GM23338 (cell line): ENCODE data around the gene MASP2. TPM values are rescaled to one million over a fixed set of nuclear protein-coding genes. Genes with fewer than 3 reads are reported as not detected.

Experiments
- ATAC-seq: fragments of 200-7000 bp; cut with Tn5 transposase; 3 replicates; pipeline ENCODE4 v1.9.1; 2020
- DNase-seq: peaks from one replicate; pipeline ENCODE4 v3.0.0-alpha.2; 2015; ENCODE audit warnings: low spot score
- H2AFZ ChIP-seq: fragments of 200-600 bp; sonication (generic); 2 replicates; pipeline ENCODE4 v1.8.0; 2016; ENCODE audit warnings: antibody characterized with exemption, mild to moderate bottlenecking, moderate library complexity
- H3F3A ChIP-seq: fragments of 200-600 bp; sonication (generic); replicated peaks from 2 replicates; pipeline ENCODE4 v1.8.0; 2017; ENCODE audit warnings: antibody characterized with exemption, mixed run types, low read depth
- H3K27ac ChIP-seq: fragments of 200-600 bp; sonication (generic); 2 replicates; pipeline ENCODE4 v1.6.1; 2016; ENCODE audit warnings: low read depth
- H3K27me3 ChIP-seq: fragments of 200-600 bp; sonication (generic); 2 replicates; pipeline ENCODE4 v1.8.0; 2016; ENCODE audit warnings: mild to moderate bottlenecking, mixed run types, moderate library complexity; ENCODE audit not compliant: insufficient read depth
- H3K36me3 ChIP-seq: fragments of 200-600 bp; sonication (generic); 2 replicates; pipeline ENCODE4 v1.8.0; 2016; ENCODE audit warnings: mild to moderate bottlenecking; ENCODE audit not compliant: insufficient read depth
- H3K4me1 ChIP-seq: fragments of 200-600 bp; sonication (generic); 2 replicates; pipeline ENCODE4 v1.8.0; 2016; ENCODE audit warnings: mild to moderate bottlenecking, moderate library complexity; ENCODE audit not compliant: insufficient read depth
- H3K4me2 ChIP-seq: fragments of 200-600 bp; sonication (generic); 2 replicates; pipeline ENCODE4 v1.7.1; 2017; ENCODE audit warnings: mixed run types
- H3K4me3 ChIP-seq: fragments of 200-600 bp; sonication (generic); 2 replicates; pipeline ENCODE4 v1.6.1; 2016; ENCODE audit warnings: mixed run types
- H3K79me2 ChIP-seq: fragments of 200-600 bp; sonication (generic); replicated peaks from 2 replicates; pipeline ENCODE4 v1.8.0; 2017; ENCODE audit warnings: mild to moderate bottlenecking; ENCODE audit not compliant: insufficient read depth
- H3K9me2 ChIP-seq: fragments of 200-600 bp; sonication (generic); 2 replicates; pipeline ENCODE4 v1.8.0; 2017; ENCODE audit not compliant: insufficient read depth
- H4K20me1 ChIP-seq: fragments of 200-600 bp; sonication (generic); replicated peaks from 2 replicates; pipeline ENCODE4 v1.8.0; 2017; ENCODE audit warnings: mild to moderate bottlenecking; ENCODE audit not compliant: insufficient read depth
- H3K27ac Mint-ChIP-seq: 2 replicates; pipeline ENCODE4 v1.8.0; 2020; ENCODE audit warnings: inconsistent platforms, mild to moderate bottlenecking, moderate library complexity, mixed read lengths
- H3K27me3 Mint-ChIP-seq: 3 replicates; pipeline ENCODE4 v1.8.0; 2022; ENCODE audit warnings: low read depth, mild to moderate bottlenecking, moderate library complexity, mixed read lengths, inconsistent platforms; ENCODE audit not compliant: insufficient read depth, poor library complexity
- H3K36me3 Mint-ChIP-seq: 3 replicates; pipeline ENCODE4 v1.8.0; 2021; ENCODE audit warnings: low read depth, mild to moderate bottlenecking, inconsistent platforms, moderate library complexity, mixed read lengths
- H3K4me1 Mint-ChIP-seq: 3 replicates; pipeline ENCODE4 v1.8.0; 2020; ENCODE audit warnings: mild to moderate bottlenecking, inconsistent platforms, mixed read lengths
- H3K4me3 Mint-ChIP-seq: 3 replicates; pipeline ENCODE4 v1.8.0; 2021; ENCODE audit warnings: moderate library complexity, mild to moderate bottlenecking, inconsistent platforms, mixed read lengths
- H3K9me3 Mint-ChIP-seq: 3 replicates; pipeline ENCODE4 v1.8.0; 2020; ENCODE audit warnings: moderate library complexity, mild to moderate bottlenecking, inconsistent platforms, mixed read lengths
- CREB1 ChIP-seq: fragments of 250-450 bp; sonication (Bioruptor Pico); IDR thresholded peaks from 2 replicates; pipeline ENCODE4 v1.5.0; 2020; ENCODE audit warnings: low read depth, mild to moderate bottlenecking, moderate library complexity
- EZH2 ChIP-seq: fragments of 200-600 bp; sonication (generic); IDR thresholded peaks from one replicate; pipeline ENCODE4 v1.8.0; 2017; ENCODE audit warnings: antibody characterized with exemption, mild to moderate bottlenecking, low read depth; ENCODE audit not compliant: unreplicated experiment
- JUNB ChIP-seq: IDR thresholded peaks from one replicate; pipeline ENCODE4 v1.6.1; 2016; ENCODE audit warnings: antibody characterized with exemption; ENCODE audit not compliant: unreplicated experiment
- NANOG ChIP-seq: IDR thresholded peaks from 2 replicates; pipeline ENCODE4 v1.6.1; 2016; ENCODE audit warnings: antibody characterized with exemption, borderline replicate concordance
- POLR2AphosphoS5 ChIP-seq: IDR thresholded peaks from 2 replicates; pipeline ENCODE4 v1.6.1; 2016; ENCODE audit warnings: antibody characterized with exemption, low read depth
- REST ChIP-seq: IDR thresholded peaks from one replicate; pipeline ENCODE4 v1.6.1; 2018; ENCODE audit warnings: antibody characterized with exemption; ENCODE audit not compliant: unreplicated experiment
- STAT1 ChIP-seq: IDR thresholded peaks from one replicate; pipeline ENCODE4 v1.6.1; 2016; ENCODE audit warnings: antibody characterized with exemption; ENCODE audit not compliant: unreplicated experiment
- ZNF114 ChIP-seq: fragments of 250-450 bp; sonication (Bioruptor Pico); IDR thresholded peaks from 2 replicates; pipeline ENCODE4 v1.5.0; 2020; ENCODE audit warnings: mild to moderate bottlenecking, moderate library complexity
- ZNF331 ChIP-seq: fragments of 250-450 bp; sonication (Bioruptor Pico); IDR thresholded peaks from 2 replicates; pipeline ENCODE4 v1.5.0; 2020; ENCODE audit warnings: low read depth, mild to moderate bottlenecking, moderate library complexity
- polyA plus RNA-seq: library from polyadenylated mRNA; unstranded; fragments of >200 nt; fragmentation: Nextera tagmentation; extraction: Ambion mirVana; gene quantifications from 2 replicates; pipeline ENCODE4 v1.2.1, GENCODE V29; 2016
- total RNA-seq: library from RNA; depleted of rRNA; stranded (reverse); fragments of >200 nt; shearing (Covaris generic); gene quantifications from 2 replicates; pipeline ENCODE4 v1.2.3, GENCODE V29; 2014
- TF ChIP-seq, protein P1 (sequence below): fragments of 250-450 bp; sonication (Bioruptor Pico); IDR thresholded peaks from 2 replicates; pipeline ENCODE4 v1.5.0; 2020; ENCODE audit warnings: mild to moderate bottlenecking, moderate library complexity
- TF ChIP-seq, protein P2 (sequence below), 2 experiments: fragments of 200-600 bp in 1 of 2; sonication (generic) in 1 of 2; conservative IDR thresholded peaks; 2 replicates each; pipeline versions ENCODE4 v1.5.1 to v1.6.1; 2016 to 2017; ENCODE audit warnings: antibody characterized with exemption in 2 of 2, low read depth in 2 of 2, mild to moderate bottlenecking in 2 of 2, moderate library complexity in 1 of 2

The MASP2 gene
- total and polyA plus RNA-seq, 2 experiments from 2014 or later = 0.71 to 1.5 TPM

- TF ChIP-seq, protein P1, sequence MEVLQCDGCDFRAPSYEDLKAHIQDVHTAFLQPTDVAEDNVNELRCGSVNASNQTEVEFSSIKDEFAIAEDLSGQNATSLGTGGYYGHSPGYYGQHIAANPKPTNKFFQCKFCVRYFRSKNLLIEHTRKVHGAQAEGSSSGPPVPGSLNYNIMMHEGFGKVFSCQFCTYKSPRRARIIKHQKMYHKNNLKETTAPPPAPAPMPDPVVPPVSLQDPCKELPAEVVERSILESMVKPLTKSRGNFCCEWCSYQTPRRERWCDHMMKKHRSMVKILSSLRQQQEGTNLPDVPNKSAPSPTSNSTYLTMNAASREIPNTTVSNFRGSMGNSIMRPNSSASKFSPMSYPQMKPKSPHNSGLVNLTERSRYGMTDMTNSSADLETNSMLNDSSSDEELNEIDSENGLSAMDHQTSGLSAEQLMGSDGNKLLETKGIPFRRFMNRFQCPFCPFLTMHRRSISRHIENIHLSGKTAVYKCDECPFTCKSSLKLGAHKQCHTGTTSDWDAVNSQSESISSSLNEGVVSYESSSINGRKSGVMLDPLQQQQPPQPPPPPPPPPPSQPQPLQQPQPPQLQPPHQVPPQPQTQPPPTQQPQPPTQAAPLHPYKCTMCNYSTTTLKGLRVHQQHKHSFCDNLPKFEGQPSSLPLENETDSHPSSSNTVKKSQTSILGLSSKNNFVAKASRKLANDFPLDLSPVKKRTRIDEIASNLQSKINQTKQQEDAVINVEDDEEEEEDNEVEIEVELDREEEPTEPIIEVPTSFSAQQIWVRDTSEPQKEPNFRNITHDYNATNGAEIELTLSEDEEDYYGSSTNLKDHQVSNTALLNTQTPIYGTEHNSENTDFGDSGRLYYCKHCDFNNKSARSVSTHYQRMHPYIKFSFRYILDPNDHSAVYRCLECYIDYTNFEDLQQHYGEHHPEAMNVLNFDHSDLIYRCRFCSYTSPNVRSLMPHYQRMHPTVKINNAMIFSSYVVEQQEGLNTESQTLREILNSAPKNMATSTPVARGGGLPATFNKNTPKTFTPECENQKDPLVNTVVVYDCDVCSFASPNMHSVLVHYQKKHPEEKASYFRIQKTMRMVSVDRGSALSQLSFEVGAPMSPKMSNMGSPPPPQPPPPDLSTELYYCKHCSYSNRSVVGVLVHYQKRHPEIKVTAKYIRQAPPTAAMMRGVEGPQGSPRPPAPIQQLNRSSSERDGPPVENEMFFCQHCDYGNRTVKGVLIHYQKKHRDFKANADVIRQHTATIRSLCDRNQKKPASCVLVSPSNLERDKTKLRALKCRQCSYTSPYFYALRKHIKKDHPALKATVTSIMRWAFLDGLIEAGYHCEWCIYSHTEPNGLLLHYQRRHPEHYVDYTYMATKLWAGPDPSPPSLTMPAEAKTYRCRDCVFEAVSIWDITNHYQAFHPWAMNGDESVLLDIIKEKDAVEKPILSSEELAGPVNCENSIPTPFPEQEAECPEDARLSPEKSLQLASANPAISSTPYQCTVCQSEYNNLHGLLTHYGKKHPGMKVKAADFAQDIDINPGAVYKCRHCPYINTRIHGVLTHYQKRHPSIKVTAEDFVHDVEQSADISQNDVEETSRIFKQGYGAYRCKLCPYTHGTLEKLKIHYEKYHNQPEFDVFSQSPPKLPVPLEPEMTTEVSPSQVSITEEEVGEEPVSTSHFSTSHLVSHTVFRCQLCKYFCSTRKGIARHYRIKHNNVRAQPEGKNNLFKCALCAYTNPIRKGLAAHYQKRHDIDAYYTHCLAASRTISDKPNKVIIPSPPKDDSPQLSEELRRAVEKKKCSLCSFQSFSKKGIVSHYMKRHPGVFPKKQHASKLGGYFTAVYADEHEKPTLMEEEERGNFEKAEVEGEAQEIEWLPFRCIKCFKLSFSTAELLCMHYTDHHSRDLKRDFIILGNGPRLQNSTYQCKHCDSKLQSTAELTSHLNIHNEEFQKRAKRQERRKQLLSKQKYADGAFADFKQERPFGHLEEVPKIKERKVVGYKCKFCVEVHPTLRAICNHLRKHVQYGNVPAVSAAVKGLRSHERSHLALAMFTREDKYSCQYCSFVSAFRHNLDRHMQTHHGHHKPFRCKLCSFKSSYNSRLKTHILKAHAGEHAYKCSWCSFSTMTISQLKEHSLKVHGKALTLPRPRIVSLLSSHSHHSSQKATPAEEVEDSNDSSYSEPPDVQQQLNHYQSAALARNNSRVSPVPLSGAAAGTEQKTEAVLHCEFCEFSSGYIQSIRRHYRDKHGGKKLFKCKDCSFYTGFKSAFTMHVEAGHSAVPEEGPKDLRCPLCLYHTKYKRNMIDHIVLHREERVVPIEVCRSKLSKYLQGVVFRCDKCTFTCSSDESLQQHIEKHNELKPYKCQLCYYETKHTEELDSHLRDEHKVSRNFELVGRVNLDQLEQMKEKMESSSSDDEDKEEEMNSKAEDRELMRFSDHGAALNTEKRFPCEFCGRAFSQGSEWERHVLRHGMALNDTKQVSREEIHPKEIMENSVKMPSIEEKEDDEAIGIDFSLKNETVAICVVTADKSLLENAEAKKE = no peak
- TF ChIP-seq EZH2 (no peak), CREB1 (CRISPR knock-in tag) (no peak), JUNB (no peak)
- TF ChIP-seq, protein P2, sequence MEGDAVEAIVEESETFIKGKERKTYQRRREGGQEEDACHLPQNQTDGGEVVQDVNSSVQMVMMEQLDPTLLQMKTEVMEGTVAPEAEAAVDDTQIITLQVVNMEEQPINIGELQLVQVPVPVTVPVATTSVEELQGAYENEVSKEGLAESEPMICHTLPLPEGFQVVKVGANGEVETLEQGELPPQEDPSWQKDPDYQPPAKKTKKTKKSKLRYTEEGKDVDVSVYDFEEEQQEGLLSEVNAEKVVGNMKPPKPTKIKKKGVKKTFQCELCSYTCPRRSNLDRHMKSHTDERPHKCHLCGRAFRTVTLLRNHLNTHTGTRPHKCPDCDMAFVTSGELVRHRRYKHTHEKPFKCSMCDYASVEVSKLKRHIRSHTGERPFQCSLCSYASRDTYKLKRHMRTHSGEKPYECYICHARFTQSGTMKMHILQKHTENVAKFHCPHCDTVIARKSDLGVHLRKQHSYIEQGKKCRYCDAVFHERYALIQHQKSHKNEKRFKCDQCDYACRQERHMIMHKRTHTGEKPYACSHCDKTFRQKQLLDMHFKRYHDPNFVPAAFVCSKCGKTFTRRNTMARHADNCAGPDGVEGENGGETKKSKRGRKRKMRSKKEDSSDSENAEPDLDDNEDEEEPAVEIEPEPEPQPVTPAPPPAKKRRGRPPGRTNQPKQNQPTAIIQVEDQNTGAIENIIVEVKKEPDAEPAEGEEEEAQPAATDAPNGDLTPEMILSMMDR (conservative IDR thresholded peaks at IDR 0.05; ENCODE audit: low read depth in 2 of 2) = no peak
Measured at GRCh38 chr1:11058595-11059154, 11.6 kb upstream of the MASP2 start (continued).

DNA sequence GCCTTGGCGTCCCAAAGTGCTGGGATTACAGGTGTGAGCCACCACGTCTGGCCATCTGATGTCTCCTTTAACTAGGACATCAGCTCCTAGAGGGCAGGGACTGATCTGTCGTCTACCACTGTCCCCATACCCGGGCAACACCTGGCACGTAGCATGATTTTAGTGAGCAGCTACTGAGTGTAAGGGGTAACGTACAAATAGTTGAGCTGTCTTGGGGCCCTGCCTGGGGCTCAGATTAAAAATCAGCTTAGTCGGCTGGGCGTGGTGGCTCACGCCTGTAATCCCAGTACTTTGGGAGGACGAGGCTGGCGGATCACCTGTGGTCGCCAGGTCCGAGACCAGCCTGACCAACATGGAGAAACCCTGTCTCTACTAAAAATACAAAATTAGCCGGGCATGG, 11.0 kb upstream of the MASP2 start:
- Histone ChIP-seq H3K36me3 (peaks cover 4% of the 10 kb centered on the region; the same call in 1 of the 2 replicates), H3K4me3 (peak overlapping the region; percentile 92; the same call in 1 of the 2 replicates), H4K20me1 (peaks cover 3% of the 10 kb centered on the region), H3K4me2 (peak overlapping the region; percentile 89; the same call in 1 of the 2 replicates), H3K27ac (0 out of 2 replicates have a peak overlapping the region, but pooled peaks have one; percentile 59), H3K79me2 (peaks cover 27% of the 10 kb centered on the region), H3F3A (peaks cover 41% of the 10 kb centered on the region), H3K4me1 (peaks cover 9% of the 10 kb centered on the region; the same call in 1 of the 2 replicates), H3K27me3 (no peaks in the 10 kb centered on the region), H2AFZ (no peak overlapping the region), H3K9me2 (no peaks in the 10 kb centered on the region)
- H3K27me3 Mint-ChIP-seq = peaks cover 14% of the 10 kb centered on the region
- peak overlapping the region; percentile 99; the same call in 2 of the 3 replicates for H3K4me3 Mint-ChIP-seq
- DNase-seq = no peak
- H3K4me1 Mint-ChIP-seq = peaks cover 23% of the 10 kb centered on the region
- no peaks in the 10 kb centered on the region; the same call in 2 of the 3 replicates for H3K9me3 Mint-ChIP-seq
- no peak for ATAC-seq
- H3K36me3 Mint-ChIP-seq = peaks cover 49% of the 10 kb centered on the region
- no peak overlapping the region for H3K27ac Mint-ChIP-seq
- no peak for TF ChIP-seq REST
- TF ChIP-seq POLR2AphosphoS5 = no peak
- no peak for TF ChIP-seq NANOG
- no peak for TF ChIP-seq STAT1
- TF ChIP-seq ZNF114 (CRISPR knock-in tag) = no peak
- TF ChIP-seq, protein P2 (conservative IDR thresholded peaks at IDR 0.05; ENCODE audit: low read depth in 2 of 2) = no peak
- no peak for TF ChIP-seq ZNF331 (CRISPR knock-in tag)
- no peak for TF ChIP-seq EZH2
